GM15510 (cell line): Measurements from ENCODE around the gene RBBP8NL.

Source experiments
- POLR2A ChIP-seq: IDR thresholded peaks from 3 replicates; pipeline ENCODE4 v1.6.1; 2011; ENCODE audit warnings: borderline replicate concordance; ENCODE audit not compliant: insufficient read length; ENCODE audit errors: extremely low read depth

Gene RBBP8NL

DNA sequence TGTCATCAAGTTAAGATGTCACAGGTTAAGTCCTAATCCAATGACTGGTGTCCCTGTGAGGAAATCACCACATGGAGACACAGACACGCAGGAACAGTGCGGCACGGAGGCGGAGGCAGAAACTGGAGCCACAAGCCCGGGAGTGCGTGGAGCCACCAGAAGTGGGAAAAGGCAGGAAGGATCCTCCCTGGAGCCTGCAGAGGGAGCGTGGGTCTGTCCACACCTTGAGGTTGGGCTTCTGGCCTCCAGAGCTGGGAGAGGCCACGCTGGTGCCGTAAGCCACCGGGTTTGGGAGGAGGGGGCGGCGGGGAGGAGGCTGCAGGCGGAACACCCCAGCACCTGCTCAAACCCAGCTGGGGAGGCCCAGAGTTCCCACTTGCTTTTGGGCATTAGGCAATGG, 24.0 kb downstream of the RBBP8NL start:
- no peak for TF ChIP-seq POLR2A

DNA sequence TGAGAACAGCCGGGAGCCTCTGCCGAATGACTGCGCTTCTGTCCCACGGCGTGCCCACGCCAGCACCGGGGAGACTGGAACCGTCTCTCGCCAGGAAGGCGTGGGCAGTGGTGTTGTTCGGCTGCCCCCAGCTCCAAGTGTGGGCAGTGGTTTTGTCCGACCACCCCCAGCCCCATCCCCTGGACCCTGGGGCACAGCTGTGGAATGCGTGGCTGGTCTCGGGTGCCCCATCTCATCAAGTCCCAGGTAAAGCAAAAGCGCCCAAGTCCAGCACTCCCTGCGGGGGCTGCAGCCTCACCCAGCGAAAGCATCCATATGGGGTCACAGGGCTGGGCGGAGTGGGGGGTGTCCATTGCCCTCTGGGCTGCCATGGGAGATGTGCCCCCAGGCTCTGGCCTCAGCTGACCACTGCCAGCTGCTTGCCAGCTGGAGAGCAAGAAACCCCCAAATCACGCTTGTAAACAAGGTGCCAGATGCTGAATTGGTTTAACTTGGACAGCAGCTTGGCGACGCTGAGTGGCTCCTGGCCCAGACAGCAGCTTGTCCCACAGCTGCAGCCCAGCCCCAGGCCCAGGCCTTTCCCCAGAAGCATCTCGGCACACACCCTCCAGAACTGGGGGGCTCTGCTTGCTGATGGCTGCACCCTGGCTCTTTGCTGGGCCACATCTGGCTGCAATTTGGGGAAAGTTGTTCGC, 24.7 kb downstream of the RBBP8NL start:
- no peak for TF ChIP-seq POLR2A

DNA sequence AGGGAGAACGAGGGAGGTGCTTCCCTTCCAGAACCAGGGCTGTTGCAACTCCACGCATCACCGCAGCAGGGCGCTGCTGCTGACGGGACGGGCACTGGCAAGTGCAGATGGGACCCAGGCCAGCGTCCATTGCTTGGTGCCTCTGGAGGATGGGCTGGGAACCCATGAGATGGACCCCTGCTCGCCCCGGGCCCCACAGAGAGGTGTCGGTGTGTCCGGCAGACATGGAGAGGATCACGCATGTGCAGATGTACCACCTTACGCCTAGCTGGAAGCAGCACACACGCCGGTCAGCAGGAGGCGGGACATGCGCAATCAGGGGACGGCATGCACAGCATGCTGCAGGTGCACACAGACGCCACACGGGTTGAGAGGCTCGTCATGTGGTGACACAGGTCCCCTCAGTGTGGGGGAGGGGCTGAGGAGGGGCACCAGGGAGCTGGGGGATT, 26.0 kb downstream of the RBBP8NL start:
- no peak for TF ChIP-seq POLR2A

- no peak for TF ChIP-seq POLR2A
These were observed 26.8 kb downstream of the RBBP8NL start for GRCh38 chr20:62400541-62400940.

DNA sequence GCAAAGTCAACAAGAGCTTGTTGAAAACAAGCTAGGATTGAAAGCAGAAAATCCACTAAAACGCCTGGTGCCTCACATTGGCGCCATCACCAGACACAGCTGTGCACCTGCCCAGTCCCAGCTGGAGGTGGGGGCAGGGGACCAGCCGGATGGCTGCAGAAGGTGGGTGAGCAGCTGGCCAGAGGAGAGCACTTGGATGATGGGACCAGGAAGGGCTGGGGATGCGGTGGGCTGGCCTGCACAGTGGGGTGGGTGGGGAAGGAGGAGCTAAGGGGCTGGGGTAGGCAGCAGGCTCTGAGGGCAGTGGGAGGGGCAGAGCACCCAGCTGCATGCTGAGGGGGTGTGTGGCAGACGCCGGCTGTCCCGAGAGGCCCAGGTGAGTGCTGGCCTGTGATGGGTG, 27.3 kb downstream of the RBBP8NL start:
- no peak for TF ChIP-seq POLR2A

- no peak for TF ChIP-seq POLR2A
These were observed 29.1 kb downstream of the RBBP8NL start for GRCh38 chr20:62398120-62398821.

DNA sequence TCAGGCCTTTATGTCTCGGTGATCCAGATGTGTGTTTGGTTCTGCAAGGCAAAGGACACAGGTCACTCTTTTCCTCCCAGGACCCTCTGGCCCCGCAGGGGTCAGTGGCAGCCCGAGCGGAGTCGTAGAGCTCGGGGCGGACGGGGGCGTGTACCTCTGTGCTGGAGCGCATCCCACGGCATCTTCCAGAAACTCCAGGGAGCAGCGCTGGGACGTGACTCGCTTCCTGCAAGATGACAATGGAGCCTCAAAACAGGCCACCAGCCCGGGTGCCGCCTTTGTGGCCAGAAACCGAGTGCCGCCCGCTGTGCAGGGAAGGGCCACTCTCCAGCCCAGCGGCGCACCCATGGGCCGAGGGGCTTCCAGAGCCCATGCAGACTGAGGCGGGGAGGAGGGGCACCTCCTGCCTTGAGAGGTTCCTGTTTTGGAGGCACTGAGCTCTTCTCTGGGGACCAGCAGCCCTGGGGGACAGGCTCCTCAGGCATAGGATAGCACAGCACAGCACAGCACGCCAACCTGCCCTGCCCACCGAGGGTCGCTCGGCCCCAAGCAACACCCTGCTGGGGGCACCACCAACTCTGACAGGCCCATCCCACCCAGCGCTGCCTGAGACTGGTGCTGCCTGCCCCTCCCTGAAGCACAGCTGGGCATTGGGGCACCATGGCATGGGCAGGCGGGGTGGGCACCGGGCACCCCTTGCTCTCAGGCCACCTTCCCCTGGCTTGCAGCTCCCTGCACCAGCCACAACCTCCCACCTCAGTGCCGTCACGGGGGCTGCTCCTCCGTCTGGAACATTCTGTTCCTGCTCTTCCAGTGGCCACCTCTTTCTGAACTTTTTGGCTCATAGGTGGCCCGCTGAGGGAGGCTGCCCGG, 30.7 kb downstream of the RBBP8NL start:
- TF ChIP-seq POLR2A, result no peak

- TF ChIP-seq POLR2A, result no peak
These were observed 31.8 kb downstream of the RBBP8NL start for GRCh38 chr20:62395311-62396242.

DNA sequence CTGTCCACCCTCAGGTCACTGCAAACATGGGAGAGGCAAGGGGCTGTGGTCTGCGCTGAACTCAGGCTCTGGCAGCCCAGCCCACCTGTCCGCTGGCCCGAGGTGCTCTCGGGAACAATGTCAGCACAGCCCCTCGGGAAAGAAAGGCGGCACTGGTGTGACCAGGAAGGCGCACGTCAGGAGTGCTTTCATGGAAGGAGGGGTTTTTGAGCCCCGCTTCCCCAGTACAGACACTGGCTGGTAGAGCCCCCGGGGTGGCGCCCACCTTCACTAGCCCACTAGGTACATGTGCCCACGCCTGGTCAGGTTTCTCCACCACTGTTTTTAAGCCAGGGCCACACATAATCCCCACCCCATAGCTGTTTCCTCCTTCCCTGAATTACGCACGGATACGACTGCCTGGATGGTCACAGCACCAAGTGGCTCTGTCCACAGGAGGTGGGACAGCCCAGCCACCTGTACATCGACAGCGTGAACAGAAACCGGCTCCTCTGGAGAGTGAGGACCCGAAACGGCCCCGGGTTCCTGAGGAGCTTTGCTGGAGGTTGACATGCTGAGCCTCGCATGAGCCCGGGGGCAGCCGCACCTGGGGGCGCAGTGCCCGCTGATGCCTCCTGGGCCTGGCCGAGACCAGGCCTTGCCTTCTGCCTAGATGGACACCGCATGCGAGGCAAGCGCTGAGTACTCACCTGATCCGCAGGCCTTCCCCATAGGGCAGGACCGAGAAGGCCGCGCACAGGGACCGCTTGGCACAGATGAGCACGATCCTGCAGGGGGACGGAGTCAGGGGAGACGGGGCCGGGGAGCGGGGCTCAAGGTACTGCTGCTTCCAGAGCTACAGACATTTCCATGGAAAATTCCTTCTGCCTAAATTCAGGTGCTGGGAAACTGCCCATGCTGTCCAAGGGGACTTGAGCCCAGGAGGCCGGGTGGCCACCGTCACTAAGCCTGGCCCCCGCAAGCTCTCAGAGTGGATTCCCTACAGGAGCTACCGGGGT, 32.8 kb downstream of the RBBP8NL start:
- no peak for TF ChIP-seq POLR2A

- no peak for TF ChIP-seq POLR2A
These were observed 33.5 kb downstream of the RBBP8NL start for GRCh38 chr20:62393830-62394229.

DNA sequence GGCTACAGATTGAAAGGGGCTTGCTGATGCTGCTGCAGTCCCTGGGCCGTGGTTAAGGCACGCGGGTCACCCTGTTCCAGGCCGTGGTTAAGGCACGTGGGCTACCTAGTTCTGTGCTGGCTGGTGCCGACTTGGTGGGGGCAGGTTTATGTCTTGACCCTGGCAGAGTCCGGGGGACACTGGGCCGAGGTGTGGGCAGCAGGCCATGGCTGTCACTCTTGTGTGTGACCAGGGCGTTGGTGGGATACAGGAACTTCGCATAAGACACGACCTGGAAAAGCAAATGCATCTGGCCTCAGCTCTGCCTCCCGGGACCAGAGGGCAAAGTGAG, 34.0 kb downstream of the RBBP8NL start:
- no peak for TF ChIP-seq POLR2A

- no peak for TF ChIP-seq POLR2A
These were observed 34.6 kb downstream of the RBBP8NL start for GRCh38 chr20:62392621-62393334.

- no peak for TF ChIP-seq POLR2A
These were observed 35.3 kb downstream of the RBBP8NL start for GRCh38 chr20:62392077-62392418.
